SH-SY5Y (cell line): ENCODE data around the gene SCT.

Experiments
- GATA2 ChIP-seq: IDR thresholded peaks from 2 replicates; pipeline ENCODE4 v1.6.1; 2011; ENCODE audit warnings: mild to moderate bottlenecking, low read depth, low read length
- GATA3 ChIP-seq: IDR thresholded peaks from 2 replicates; pipeline ENCODE4 v1.6.1; 2011; ENCODE audit warnings: low read depth, mild to moderate bottlenecking, low read length, moderate library complexity

DNA sequence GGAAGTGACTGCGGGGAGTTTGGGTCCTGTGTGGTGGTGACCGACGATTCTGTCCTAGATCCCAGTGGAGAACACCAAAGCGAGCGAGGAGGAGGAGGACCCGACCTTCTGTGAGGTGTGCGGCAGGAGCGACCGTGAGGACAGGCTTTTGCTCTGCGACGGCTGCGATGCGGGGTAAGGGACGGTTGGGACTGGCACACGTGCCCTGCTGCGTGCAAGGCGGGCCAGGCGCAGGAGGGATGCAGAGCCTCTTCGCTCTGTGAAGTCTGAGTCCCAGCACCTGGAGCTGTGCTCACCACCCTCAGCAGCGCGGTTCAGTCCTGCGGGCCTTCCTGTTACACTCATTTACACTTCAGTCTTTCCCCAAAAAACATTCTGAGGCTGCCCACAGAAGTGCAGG, 34.5 kb downstream of the SCT start:
- TF ChIP-seq GATA2 (no peak), GATA3 (no peak)
